ENCODE results near the gene ACTG1. TPM values are rescaled to one million over a fixed set of nuclear protein-coding genes. Genes with fewer than 3 reads are reported as not detected.
A peak's percentile ranks its signal among the peaks of the same experiment; 100 is the strongest.

The ACTG1 gene
- total and polyA plus RNA-seq, 11 donors = 149 to 1,653 (median 423) TPM

DNA sequence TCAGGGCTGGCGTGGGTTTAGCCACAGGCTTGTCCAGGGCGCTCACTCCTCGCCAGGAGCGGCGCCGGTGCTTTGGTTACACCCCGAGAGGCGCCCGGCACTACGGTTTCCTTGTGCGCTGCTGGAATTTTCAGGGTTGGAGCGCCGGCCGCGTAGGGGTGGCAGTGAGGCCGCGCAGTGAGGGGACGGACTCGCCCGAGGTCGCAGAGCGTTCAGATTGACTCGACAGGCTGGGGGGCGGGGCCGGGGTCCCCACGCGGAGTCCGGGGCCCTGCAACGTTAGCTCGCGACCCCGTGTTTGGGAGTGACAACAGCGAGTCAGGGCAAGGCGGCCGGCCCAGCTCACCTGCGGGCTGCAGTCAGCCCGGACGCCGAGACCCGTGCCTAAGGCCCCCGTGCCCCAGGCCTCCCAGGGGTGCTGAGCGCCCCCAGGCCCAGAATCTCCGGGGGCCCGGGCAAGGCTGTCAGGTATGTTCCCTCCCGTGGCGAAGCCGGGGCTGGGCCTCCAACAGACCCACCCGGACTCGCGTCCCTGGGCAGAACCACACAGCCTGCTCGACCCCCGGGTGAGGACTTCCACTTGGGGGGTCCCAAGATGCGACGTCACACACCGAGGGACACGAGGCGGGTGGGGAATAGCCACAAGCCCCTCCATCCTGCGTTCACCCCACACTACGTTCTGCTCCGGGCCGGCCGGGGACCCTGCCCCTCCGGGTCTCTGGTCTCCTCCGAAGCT, 1.3 kb upstream of the ACTG1 start:
- ATAC-seq = peak; percentile 3 to 42 (median 22)
- intact Hi-C loops (cut with DNase I) = loop anchor here in 5 of 10 donors (2.0 to 10.0 kb wide), 7 partner anchors 29 to 351 kb away; partner anchors contain the start of genes BAHCC1 (in 2 of the 5), FAAP100 (in 1 of the 5) and P4HB (in 1 of the 5)
- peaks cover 18 to 36% (median 32%) of the 10 kb centered on the region in 9 donors for H3K36me3 ChIP-seq
- no peaks in the 10 kb centered on the region for H3K27me3 ChIP-seq
- H3K27ac ChIP-seq = peak overlapping the region; percentile 96 to 100 (median 100)
- peak; percentile 74 to 84 (median 80) for DNase-seq
- H3K4me3 ChIP-seq = peak overlapping the region; percentile 81 to 99 (median 94)
- WGBS, 4 donors = 0 to 1% (median 1%) methylated on average over 42 to 64 of the region's 64 CpGs
- no peaks in the 10 kb centered on the region for H3K9me3 ChIP-seq
- TF ChIP-seq POLR2A (IDR thresholded peaks at IDR 0.05) = no peak
- peaks cover 6 to 67% (median 46%) of the 10 kb centered on the region in 12 donors for H3K4me1 ChIP-seq

DNA sequence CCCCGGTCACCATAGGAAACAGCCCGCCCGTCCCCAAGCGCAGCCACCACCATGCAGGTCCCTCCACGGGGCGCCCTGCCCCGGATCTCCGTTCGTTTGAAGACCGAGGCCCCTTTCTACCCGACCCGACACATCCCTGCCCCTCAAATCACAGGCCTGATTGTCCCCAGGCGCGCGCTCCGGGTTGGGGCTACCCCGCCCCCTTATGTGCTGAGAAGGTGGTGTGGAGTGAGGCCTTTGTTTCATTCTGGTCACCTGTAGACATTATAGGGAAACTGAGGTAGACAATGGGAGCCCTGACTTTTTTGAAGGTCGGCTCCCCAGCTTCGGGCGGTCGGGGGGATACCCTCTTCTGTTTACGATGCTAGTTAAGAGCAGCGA, 763 bp upstream of the ACTG1 start:
- H3K36me3 ChIP-seq = peaks cover 18 to 40% (median 36%) of the 10 kb centered on the region in 9 donors
- peak; percentile 7 to 35 (median 8) for ATAC-seq
- peak overlapping the region; percentile 96 to 100 (median 100) for H3K27ac ChIP-seq
- H3K4me1 ChIP-seq = peaks cover 6 to 64% (median 45%) of the 10 kb centered on the region in 12 donors
- TF ChIP-seq, protein P1, sequence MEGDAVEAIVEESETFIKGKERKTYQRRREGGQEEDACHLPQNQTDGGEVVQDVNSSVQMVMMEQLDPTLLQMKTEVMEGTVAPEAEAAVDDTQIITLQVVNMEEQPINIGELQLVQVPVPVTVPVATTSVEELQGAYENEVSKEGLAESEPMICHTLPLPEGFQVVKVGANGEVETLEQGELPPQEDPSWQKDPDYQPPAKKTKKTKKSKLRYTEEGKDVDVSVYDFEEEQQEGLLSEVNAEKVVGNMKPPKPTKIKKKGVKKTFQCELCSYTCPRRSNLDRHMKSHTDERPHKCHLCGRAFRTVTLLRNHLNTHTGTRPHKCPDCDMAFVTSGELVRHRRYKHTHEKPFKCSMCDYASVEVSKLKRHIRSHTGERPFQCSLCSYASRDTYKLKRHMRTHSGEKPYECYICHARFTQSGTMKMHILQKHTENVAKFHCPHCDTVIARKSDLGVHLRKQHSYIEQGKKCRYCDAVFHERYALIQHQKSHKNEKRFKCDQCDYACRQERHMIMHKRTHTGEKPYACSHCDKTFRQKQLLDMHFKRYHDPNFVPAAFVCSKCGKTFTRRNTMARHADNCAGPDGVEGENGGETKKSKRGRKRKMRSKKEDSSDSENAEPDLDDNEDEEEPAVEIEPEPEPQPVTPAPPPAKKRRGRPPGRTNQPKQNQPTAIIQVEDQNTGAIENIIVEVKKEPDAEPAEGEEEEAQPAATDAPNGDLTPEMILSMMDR (IDR thresholded peaks at IDR 0.05) = peak in 1 of 12 donors; percentile 2
- no peak for TF ChIP-seq POLR2A (IDR thresholded peaks at IDR 0.05)
- DNase-seq = peak in 4 of 5 donors; percentile 61 to 80 (median 75)
- H3K9me3 ChIP-seq = no peaks in the 10 kb centered on the region
- H3K27me3 ChIP-seq = no peaks in the 10 kb centered on the region
- 0 to 1% (median 0%) methylated on average over 23 of the region's 23 CpGs for whole genome bisulfite sequencing, 4 donors
- peak overlapping the region; percentile 81 to 99 (median 94) for H3K4me3 ChIP-seq
- intact Hi-C loops (cut with DNase I) = loop anchor here in 5 of 10 donors (2.0 to 10.0 kb wide), 7 partner anchors 29 to 351 kb away; partner anchors contain the start of genes BAHCC1 (in 2 of the 5), FAAP100 (in 1 of the 5) and P4HB (in 1 of the 5)

DNA sequence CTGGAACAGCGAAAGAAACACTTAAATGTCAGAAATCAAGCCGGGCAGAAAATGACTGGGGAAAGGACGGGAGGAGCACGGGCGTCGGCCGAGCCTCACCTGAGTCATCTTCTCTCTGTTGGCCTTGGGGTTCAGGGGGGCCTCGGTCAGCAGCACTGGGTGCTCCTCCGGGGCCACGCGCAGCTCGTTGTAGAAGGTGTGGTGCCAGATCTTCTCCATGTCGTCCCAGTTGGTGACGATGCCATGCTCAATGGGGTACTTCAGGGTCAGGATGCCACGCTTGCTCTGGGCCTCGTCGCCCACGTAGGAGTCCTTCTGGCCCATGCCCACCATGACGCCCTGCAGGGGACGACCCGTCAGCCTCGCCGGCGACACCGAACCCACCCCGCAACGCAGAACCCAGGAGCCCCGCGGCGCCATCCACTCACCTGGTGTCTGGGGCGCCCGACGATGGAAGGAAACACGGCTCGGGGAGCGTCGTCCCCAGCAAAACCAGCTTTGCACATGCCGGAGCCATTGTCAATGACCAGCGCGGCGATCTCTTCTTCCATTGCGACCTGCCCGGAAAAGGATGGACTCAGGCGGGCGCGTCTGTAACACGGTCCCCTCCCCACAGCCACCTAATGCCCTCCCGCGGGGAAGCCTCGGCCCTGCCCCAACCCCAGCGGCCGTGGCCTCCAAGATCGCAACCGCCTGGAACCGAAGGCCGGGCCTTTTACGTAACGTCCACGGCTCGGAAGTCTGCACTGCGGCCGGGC, 616 bp downstream of the ACTG1 start:
- peaks cover 5 to 50% (median 31%) of the 10 kb centered on the region in 12 donors for H3K4me1 ChIP-seq

DNA sequence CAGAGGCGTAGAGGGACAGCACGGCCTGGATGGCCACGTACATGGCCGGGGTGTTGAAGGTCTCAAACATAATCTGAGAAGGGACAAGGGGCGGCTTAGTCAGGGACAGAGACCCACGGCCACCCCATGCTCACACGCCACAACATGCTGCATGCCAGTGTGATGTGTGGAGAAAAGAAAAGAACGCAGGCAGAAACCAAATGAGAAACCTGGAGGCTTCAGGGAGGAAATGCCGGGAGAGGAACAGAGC, 1.1 kb downstream of the ACTG1 start:
- H3K36me3 ChIP-seq = peaks cover 18 to 44% (median 37%) of the 10 kb centered on the region in 9 donors
- peak overlapping the region; percentile 96 to 100 (median 100) for H3K27ac ChIP-seq
- intact Hi-C loops (cut with DNase I) = loop anchor here in 5 of 10 donors (2.0 to 10.0 kb wide), 7 partner anchors 41 to 353 kb away; partner anchors contain the start of genes BAHCC1 (in 2 of the 5), FAAP100 (in 1 of the 5) and P4HB (in 1 of the 5)
- H3K9me3 ChIP-seq = peaks cover 0 to 4% (median 0%) of the 10 kb centered on the region in 12 donors
- no peak for TF ChIP-seq POLR2A (IDR thresholded peaks at IDR 0.05)
- TF ChIP-seq, protein P1 (IDR thresholded peaks at IDR 0.05) = no peak
- H3K4me3 ChIP-seq = peak overlapping the region; percentile 81 to 99 (median 94)
- ATAC-seq (no peak), DNase-seq (no peak)
- 0 to 2% (median 1%) methylated on average over 9 of the region's 9 CpGs for WGBS, 4 donors
- no peaks in the 10 kb centered on the region for H3K27me3 ChIP-seq
- H3K4me1 ChIP-seq = peaks cover 2 to 45% (median 26%) of the 10 kb centered on the region in 12 donors

More for the DNA sequence above, 616 bp downstream of the ACTG1 start:
- Histone ChIP-seq H3K27me3 (no peaks in the 10 kb centered on the region), H3K27ac (peak overlapping the region; percentile 96 to 100 (median 100)), H3K36me3 (peaks cover 18 to 44% (median 37%) of the 10 kb centered on the region in 9 donors), H3K4me3 (peak overlapping the region; percentile 81 to 99 (median 94)), H3K9me3 (peaks cover 0 to 4% (median 0%) of the 10 kb centered on the region in 12 donors)
- ATAC-seq (peak in 1 of 4 donors; percentile 1), DNase-seq (peak in 2 of 5 donors; percentile 61 to 82)
- intact Hi-C loops (cut with DNase I) = loop anchor here in 6 of 10 donors (2.0 to 10.0 kb wide), 8 partner anchors 27 to 353 kb away; partner anchors contain the start of genes BAHCC1 (in 2 of the 6), FAAP100 (in 1 of the 6) and P4HB (in 1 of the 6)
- WGBS, 4 donors = 0 to 1% (median 0%) methylated on average over 28 to 62 of the region's 62 CpGs
- TF ChIP-seq POLR2A (IDR thresholded peaks at IDR 0.05) = no peak
